ENCODE data around the gene LAPTM5.
"Not testable (repeated sequence)": the region's sequence is repeated elsewhere in the genome, so short reads cannot be mapped to it uniquely, and the experiment has no call there.

LAPTM5 gene

GRCh38 chr1:30692201-30692947 is 65.2 kb downstream of the LAPTM5 start:
- DNase-seq, result no peak

DNA sequence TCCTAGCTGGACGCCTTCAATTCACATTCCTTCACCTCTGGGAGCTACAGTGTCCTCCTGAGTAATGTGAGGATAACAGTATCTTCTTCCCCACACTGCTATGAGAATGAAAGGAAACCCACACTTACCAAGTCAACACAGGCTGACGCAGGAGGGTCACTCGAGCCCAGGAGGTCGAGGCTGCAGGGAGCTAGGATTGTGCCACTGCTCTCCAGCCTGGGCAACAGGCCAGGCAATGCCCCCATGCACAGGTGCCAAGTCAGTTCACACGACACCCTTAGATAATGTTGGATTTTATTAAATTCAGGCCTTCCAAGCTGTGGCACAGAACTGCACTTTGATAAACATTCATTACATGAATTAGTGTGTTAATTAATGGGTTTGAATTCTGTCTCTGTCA is 66.1 kb downstream of the LAPTM5 start:
- DNase-seq, result no peak

DNA sequence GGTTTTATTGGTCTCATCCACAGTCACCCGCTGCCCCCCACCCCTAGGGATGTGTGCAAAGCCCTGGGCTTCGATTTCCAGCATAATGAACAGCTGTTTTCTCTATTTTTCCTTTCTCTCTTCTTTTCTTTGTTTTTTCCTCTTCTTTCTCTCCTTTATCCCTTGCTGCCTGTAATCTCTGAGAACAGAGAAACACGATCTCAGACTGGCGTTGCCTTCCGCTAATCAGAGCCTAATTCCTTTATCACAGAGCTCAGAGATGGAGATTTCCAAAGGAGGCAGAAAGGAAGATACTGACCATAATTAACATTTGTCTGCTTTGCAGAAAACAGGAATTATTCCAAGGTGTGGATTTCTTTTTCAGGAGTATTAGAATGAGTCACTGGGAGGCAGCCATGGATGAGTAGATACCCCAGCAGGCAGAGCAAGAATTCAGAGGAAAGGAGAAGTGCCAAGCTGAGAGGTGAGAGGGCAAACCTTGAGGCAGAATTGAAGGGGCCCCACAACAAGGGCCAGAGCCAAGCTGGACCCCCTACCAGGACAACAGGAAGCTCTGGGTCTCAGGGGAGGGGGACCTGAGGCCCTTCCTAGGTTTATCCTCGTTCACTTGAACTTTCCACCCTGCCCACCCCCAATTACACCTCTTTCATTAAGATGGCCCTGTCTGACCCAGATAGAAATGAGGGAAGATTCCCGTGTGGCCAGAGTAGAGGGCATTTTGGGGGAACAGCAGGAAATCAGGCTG is 67.5 kb downstream of the LAPTM5 start:
- DNase-seq, result no peak

DNA sequence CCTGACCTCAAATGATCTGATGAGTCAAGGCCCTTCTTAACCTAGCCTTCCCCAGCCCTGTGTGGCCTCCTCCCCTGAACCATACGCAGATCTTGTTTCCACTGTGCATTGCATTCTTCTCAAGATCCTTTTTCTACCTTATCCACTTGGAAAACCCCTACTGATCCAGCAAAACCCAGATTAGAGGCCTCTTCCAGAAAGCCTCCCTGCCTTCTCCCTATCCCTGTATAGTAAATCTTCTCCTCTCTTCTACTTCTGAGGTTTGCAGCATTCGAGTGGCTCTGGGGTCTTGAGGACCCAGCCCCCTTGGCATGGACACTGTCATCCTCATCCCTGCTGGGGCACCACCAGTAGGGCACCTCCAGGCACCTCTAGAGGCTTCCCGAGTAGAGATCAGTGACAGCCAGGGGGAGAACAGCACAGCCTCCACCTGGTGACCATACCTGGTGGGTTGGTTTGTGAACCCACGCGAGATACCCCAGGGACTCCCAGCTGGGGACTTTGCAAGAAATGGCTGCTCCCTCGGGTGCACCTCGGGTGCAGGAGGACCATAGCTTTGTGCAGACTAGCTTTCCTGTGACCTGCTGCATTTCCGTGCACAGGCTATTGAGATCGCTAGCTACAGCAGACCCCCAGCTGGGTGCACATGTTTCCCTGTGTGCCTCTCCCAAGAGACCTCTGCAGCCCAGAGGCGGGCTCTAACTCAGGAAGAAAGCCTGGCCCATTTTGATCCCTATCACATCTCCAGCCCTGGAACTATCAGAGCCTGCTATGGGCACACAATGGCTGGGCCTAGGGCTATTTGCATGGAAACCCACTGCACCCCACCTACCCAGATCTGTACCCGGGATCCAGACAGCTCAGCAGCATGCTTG is 68.4 kb downstream of the LAPTM5 start:
- no peak for DNase-seq

DNA sequence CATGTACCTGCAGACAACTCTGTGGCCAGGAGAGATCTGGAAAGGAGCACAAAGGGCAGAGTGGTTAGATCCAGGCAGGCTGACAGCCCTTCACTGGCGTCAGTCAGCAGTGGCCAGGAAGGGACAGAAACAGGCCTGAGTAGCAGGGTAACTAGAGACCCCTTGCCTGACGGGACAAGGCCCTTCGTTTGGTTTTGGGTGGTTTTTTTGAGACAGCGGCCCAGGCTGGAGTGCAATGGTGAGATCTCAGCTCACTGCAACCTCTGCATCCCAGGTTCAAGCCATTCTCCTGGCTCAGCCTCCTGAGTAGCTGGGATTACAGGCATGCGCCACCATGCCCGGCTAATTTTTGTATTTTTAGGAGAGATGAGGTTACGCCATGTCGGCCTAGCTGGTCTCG is 69.1 kb downstream of the LAPTM5 start:
- not testable (repeated sequence) for DNase-seq

- DNase-seq, result no peak
Observed at GRCh38 chr1:30687886-30688285, 69.7 kb downstream of the LAPTM5 start.

GRCh38 chr1:30686236-30686935 is 71.2 kb downstream of the LAPTM5 start:
- DNase-seq, result no peak

DNA sequence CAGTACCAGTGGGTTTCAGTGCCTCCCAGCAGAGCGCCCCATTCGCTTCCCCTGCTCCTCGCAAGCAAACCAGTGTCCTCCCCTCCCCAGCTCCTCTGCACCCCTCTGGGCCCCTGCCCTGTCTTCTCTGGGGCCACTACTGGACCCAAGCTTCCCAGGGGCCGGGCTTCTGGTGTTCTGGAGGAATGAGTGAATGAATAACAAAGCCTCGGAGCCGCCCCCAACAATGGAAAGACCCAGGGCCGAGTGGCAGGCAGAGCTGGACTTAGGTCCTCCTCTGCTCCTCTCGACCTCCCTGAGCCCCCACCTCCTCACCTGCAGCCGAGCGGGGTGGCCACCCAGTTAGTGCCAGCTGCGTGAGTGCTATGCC is 71.8 kb downstream of the LAPTM5 start:
- no peak for DNase-seq

- peak; percentile 86 for DNase-seq
Observed at GRCh38 chr1:30684881-30685795, 72.4 kb downstream of the LAPTM5 start.

DNA sequence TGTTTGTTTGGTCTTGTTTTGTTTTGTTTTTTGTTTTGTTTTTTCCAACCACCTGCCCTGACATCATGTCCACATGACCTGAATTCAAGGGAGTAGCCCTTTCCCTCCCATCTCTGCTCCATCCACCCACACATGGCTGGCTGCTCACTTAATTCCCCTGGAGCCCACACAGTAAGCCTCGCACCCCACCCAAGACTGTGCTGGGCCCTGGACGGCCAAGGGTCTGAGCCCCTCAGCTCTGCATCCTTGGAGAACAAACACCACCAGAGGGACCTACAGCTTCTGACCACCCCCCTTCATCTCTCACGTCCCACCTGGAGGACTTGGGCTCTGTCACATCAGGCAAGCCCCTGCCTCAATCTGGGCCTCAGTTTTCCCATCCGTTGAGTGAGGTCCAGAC is 73.3 kb downstream of the LAPTM5 start:
- DNase-seq, result no peak

DNA sequence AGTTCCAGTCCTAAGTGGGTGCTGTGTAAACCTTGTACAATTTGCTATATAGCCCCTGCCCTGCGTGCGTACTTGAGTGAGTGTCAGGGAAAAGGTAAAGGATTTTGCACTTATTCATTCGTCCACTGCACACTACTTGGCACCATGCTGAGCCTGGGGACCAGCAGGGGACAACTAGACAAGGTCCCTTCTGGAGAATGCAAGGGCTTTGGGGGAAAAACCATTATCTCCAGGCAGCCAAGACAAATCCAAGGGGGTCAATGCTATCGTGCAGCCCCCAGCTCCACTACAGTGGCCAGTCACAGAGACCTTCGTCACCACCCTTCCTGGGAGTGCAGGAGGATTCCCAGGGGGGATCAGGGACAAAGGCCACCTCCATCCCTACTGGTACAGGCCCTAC is 73.9 kb downstream of the LAPTM5 start:
- no peak for DNase-seq

Measured in DMS79 treated with DMSO at 0.1 percent for 48 hours (cell line).